ENCODE data around the gene SOWAHD.

DNA sequence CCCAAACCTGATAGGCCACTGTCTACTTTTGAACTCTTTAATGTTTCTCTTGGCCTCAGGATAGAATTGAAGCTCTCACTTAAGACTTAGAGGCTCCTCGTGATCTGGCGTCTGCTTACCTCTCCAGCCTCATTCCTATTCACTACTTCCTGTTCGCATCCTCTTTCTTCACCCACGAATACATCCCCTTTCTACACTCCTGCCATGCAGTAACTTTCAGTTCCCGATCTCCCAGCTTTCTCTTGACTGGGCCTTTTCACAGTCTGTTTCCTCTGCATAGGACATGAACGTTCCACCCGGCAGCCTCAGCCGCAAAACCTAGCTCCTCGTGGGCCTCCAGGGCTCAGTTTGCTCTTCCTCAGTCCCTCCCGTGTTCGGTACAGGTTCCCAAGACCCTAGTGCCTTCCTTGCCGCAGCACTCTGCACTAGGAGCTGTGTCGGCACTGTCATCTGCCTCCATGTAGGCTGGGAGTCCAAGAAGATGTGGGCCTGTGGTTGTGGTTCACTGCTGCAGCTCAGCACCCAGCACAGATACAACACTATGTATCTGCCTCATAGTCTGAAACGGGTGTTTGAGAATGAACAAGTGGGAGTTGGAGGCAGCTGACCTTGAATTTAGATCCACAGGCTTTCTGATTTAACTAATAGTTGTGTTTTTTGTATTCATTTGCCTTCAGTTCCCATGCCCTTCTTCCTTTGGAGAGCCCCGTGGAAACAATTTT, 17.3 kb downstream of the SOWAHD start:
- TF ChIP-seq, protein P1, sequence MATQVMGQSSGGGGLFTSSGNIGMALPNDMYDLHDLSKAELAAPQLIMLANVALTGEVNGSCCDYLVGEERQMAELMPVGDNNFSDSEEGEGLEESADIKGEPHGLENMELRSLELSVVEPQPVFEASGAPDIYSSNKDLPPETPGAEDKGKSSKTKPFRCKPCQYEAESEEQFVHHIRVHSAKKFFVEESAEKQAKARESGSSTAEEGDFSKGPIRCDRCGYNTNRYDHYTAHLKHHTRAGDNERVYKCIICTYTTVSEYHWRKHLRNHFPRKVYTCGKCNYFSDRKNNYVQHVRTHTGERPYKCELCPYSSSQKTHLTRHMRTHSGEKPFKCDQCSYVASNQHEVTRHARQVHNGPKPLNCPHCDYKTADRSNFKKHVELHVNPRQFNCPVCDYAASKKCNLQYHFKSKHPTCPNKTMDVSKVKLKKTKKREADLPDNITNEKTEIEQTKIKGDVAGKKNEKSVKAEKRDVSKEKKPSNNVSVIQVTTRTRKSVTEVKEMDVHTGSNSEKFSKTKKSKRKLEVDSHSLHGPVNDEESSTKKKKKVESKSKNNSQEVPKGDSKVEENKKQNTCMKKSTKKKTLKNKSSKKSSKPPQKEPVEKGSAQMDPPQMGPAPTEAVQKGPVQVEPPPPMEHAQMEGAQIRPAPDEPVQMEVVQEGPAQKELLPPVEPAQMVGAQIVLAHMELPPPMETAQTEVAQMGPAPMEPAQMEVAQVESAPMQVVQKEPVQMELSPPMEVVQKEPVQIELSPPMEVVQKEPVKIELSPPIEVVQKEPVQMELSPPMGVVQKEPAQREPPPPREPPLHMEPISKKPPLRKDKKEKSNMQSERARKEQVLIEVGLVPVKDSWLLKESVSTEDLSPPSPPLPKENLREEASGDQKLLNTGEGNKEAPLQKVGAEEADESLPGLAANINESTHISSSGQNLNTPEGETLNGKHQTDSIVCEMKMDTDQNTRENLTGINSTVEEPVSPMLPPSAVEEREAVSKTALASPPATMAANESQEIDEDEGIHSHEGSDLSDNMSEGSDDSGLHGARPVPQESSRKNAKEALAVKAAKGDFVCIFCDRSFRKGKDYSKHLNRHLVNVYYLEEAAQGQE (IDR thresholded peaks at IDR 0.05; ENCODE audit: unreplicated experiment): no peak
- TF ChIP-seq, protein P2, sequence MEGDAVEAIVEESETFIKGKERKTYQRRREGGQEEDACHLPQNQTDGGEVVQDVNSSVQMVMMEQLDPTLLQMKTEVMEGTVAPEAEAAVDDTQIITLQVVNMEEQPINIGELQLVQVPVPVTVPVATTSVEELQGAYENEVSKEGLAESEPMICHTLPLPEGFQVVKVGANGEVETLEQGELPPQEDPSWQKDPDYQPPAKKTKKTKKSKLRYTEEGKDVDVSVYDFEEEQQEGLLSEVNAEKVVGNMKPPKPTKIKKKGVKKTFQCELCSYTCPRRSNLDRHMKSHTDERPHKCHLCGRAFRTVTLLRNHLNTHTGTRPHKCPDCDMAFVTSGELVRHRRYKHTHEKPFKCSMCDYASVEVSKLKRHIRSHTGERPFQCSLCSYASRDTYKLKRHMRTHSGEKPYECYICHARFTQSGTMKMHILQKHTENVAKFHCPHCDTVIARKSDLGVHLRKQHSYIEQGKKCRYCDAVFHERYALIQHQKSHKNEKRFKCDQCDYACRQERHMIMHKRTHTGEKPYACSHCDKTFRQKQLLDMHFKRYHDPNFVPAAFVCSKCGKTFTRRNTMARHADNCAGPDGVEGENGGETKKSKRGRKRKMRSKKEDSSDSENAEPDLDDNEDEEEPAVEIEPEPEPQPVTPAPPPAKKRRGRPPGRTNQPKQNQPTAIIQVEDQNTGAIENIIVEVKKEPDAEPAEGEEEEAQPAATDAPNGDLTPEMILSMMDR (conservative IDR thresholded peaks at IDR 0.05; ENCODE audit: low read depth in 2 of 2): no peak
- no peak for TF ChIP-seq ZNF114 (CRISPR knock-in tag; IDR thresholded peaks at IDR 0.05)
- no peak for TF ChIP-seq EZH2phosphoT487 (IDR thresholded peaks at IDR 0.05; ENCODE audit: unreplicated experiment)
- no peak for TF ChIP-seq EZH2 (IDR thresholded peaks at IDR 0.05; ENCODE audit: low read depth, unreplicated experiment)
- TF ChIP-seq, protein P3, sequence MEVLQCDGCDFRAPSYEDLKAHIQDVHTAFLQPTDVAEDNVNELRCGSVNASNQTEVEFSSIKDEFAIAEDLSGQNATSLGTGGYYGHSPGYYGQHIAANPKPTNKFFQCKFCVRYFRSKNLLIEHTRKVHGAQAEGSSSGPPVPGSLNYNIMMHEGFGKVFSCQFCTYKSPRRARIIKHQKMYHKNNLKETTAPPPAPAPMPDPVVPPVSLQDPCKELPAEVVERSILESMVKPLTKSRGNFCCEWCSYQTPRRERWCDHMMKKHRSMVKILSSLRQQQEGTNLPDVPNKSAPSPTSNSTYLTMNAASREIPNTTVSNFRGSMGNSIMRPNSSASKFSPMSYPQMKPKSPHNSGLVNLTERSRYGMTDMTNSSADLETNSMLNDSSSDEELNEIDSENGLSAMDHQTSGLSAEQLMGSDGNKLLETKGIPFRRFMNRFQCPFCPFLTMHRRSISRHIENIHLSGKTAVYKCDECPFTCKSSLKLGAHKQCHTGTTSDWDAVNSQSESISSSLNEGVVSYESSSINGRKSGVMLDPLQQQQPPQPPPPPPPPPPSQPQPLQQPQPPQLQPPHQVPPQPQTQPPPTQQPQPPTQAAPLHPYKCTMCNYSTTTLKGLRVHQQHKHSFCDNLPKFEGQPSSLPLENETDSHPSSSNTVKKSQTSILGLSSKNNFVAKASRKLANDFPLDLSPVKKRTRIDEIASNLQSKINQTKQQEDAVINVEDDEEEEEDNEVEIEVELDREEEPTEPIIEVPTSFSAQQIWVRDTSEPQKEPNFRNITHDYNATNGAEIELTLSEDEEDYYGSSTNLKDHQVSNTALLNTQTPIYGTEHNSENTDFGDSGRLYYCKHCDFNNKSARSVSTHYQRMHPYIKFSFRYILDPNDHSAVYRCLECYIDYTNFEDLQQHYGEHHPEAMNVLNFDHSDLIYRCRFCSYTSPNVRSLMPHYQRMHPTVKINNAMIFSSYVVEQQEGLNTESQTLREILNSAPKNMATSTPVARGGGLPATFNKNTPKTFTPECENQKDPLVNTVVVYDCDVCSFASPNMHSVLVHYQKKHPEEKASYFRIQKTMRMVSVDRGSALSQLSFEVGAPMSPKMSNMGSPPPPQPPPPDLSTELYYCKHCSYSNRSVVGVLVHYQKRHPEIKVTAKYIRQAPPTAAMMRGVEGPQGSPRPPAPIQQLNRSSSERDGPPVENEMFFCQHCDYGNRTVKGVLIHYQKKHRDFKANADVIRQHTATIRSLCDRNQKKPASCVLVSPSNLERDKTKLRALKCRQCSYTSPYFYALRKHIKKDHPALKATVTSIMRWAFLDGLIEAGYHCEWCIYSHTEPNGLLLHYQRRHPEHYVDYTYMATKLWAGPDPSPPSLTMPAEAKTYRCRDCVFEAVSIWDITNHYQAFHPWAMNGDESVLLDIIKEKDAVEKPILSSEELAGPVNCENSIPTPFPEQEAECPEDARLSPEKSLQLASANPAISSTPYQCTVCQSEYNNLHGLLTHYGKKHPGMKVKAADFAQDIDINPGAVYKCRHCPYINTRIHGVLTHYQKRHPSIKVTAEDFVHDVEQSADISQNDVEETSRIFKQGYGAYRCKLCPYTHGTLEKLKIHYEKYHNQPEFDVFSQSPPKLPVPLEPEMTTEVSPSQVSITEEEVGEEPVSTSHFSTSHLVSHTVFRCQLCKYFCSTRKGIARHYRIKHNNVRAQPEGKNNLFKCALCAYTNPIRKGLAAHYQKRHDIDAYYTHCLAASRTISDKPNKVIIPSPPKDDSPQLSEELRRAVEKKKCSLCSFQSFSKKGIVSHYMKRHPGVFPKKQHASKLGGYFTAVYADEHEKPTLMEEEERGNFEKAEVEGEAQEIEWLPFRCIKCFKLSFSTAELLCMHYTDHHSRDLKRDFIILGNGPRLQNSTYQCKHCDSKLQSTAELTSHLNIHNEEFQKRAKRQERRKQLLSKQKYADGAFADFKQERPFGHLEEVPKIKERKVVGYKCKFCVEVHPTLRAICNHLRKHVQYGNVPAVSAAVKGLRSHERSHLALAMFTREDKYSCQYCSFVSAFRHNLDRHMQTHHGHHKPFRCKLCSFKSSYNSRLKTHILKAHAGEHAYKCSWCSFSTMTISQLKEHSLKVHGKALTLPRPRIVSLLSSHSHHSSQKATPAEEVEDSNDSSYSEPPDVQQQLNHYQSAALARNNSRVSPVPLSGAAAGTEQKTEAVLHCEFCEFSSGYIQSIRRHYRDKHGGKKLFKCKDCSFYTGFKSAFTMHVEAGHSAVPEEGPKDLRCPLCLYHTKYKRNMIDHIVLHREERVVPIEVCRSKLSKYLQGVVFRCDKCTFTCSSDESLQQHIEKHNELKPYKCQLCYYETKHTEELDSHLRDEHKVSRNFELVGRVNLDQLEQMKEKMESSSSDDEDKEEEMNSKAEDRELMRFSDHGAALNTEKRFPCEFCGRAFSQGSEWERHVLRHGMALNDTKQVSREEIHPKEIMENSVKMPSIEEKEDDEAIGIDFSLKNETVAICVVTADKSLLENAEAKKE (CRISPR knock-in tag; IDR thresholded peaks at IDR 0.05): no peak
- TF ChIP-seq POLR2AphosphoS5 (IDR thresholded peaks at IDR 0.05; ENCODE audit: low read depth): no peak
- no peak for TF ChIP-seq STAT1 (IDR thresholded peaks at IDR 0.05; ENCODE audit: unreplicated experiment)
- no peak for TF ChIP-seq CREB1 (CRISPR knock-in tag; IDR thresholded peaks at IDR 0.05; ENCODE audit: low read depth)
- TF ChIP-seq JUNB (IDR thresholded peaks at IDR 0.05; ENCODE audit: unreplicated experiment): no peak
